HepG2 (cell line): ENCODE data around the gene INSRR. TPM values are rescaled to one million over a fixed set of nuclear protein-coding genes. Genes with fewer than 3 reads are reported as not detected.

Experiments
- BRCA1 ChIP-seq: sonication (generic); formaldehyde crosslinking; IDR thresholded peaks from 2 replicates; pipeline ENCODE4 v1.4.0; 2020; ENCODE audit warnings: missing genetic modification reagents
- CCDC6 ChIP-seq: sonication (generic); formaldehyde crosslinking; IDR thresholded peaks from 2 replicates; pipeline ENCODE4 v1.8.1; 2022; ENCODE audit warnings: mild to moderate bottlenecking, missing genetic modification reagents, moderate library complexity
- CHD4 ChIP-seq: fragments of 200-600 bp; sonication (generic); IDR thresholded peaks from 2 replicates; pipeline ENCODE4 v1.7.0; 2017; ENCODE audit warnings: mild to moderate bottlenecking, low read length, borderline replicate concordance
- DNMT1 ChIP-seq: sonication (generic); formaldehyde crosslinking; IDR thresholded peaks from 2 replicates; pipeline ENCODE4 v1.5.1; 2020; ENCODE audit warnings: mild to moderate bottlenecking, missing genetic modification reagents
- ELF1 ChIP-seq: sonication (generic); formaldehyde crosslinking; IDR thresholded peaks from 2 replicates; pipeline ENCODE4 v1.4.0; 2020; ENCODE audit warnings: missing genetic modification reagents
- EP300 ChIP-seq, 3 experiments: sonication (generic) in 1 of 3; formaldehyde crosslinking in 1 of 3; IDR thresholded peaks; 2 replicates each; pipeline versions ENCODE4 v1.5.1 to v1.6.1; 2011 to 2020; ENCODE audit warnings: low read depth in 2 of 3, low read length in 2 of 3, borderline replicate concordance in 1 of 3, improper control_type of control experiment in 1 of 3, mild to moderate bottlenecking in 1 of 3, missing genetic modification reagents in 1 of 3, moderate library complexity in 1 of 3
- FIP1L1 ChIP-seq: fragments of 200-400 bp; formaldehyde crosslinking; IDR thresholded peaks from 2 replicates; pipeline ENCODE4 v1.6.1; 2018; ENCODE audit warnings: low read depth, mild to moderate bottlenecking, low read length, moderate library complexity, borderline replicate concordance; ENCODE audit not compliant: insufficient read depth
- HMG20A ChIP-seq: IDR thresholded peaks from 2 replicates; pipeline ENCODE4 v1.6.1; 2016; ENCODE audit warnings: borderline replicate concordance
- MLLT10 ChIP-seq: sonication (generic); formaldehyde crosslinking; IDR thresholded peaks from 2 replicates; pipeline ENCODE4 v1.4.0; 2020; ENCODE audit warnings: missing genetic modification reagents
- MTERF4 ChIP-seq: sonication (generic); formaldehyde crosslinking; IDR thresholded peaks from 2 replicates; pipeline ENCODE4 v1.8.0; 2023; ENCODE audit warnings: mild to moderate bottlenecking, missing genetic modification reagents
- PHF5A ChIP-seq: IDR thresholded peaks from one replicate; pipeline ENCODE4 v1.6.1; 2018; ENCODE audit warnings: low read depth, missing genetic modification reagents; ENCODE audit not compliant: unreplicated experiment
- RBFOX2 ChIP-seq: fragments of 200-400 bp; formaldehyde crosslinking; IDR thresholded peaks from 2 replicates; pipeline ENCODE4 v1.6.1; 2017; ENCODE audit warnings: low read depth, mild to moderate bottlenecking, low read length
- REXO4 ChIP-seq: sonication (generic); formaldehyde crosslinking; IDR thresholded peaks from 2 replicates; pipeline ENCODE4 v1.8.0; 2022; ENCODE audit warnings: missing genetic modification reagents, mild to moderate bottlenecking, borderline replicate concordance
- SIX4 ChIP-seq: sonication (generic); formaldehyde crosslinking; IDR thresholded peaks from 2 replicates; pipeline ENCODE4 v1.4.0; 2020; ENCODE audit warnings: missing genetic modification reagents
- SRY ChIP-seq: sonication (generic); formaldehyde crosslinking; IDR thresholded peaks from 2 replicates; pipeline ENCODE4 v1.8.0; 2022; ENCODE audit warnings: mild to moderate bottlenecking, missing genetic modification reagents
- ZFY ChIP-seq: sonication (generic); formaldehyde crosslinking; IDR thresholded peaks from 2 replicates; pipeline ENCODE4 v1.4.0; 2020; ENCODE audit warnings: missing genetic modification reagents
- ZNF225 ChIP-seq: sonication (generic); formaldehyde crosslinking; IDR thresholded peaks from 2 replicates; pipeline ENCODE4 v1.4.0; 2020; ENCODE audit warnings: mild to moderate bottlenecking, missing genetic modification reagents
- ZNF296 ChIP-seq: sonication (generic); formaldehyde crosslinking; conservative IDR thresholded peaks from 2 replicates; pipeline ENCODE4 v1.5.0; 2020; ENCODE audit warnings: mild to moderate bottlenecking, missing genetic modification reagents
- ZNF335 ChIP-seq: sonication (generic); formaldehyde crosslinking; IDR thresholded peaks from 2 replicates; pipeline ENCODE4 v1.4.0; 2020; ENCODE audit warnings: missing genetic modification reagents
- ZNF431 ChIP-seq: sonication (generic); formaldehyde crosslinking; IDR thresholded peaks from 2 replicates; pipeline ENCODE4 v1.9.0; 2022; ENCODE audit warnings: missing genetic modification reagents, low read depth, mild to moderate bottlenecking, borderline replicate concordance
- ZNF441 ChIP-seq: sonication (generic); formaldehyde crosslinking; IDR thresholded peaks from 2 replicates; pipeline ENCODE4 v1.7.0; 2021; ENCODE audit warnings: missing genetic modification reagents, borderline replicate concordance
- ZNF549 ChIP-seq: sonication (generic); formaldehyde crosslinking; IDR thresholded peaks from 2 replicates; pipeline ENCODE4 v1.5.0; 2020; ENCODE audit warnings: missing genetic modification reagents
- ZNF614 ChIP-seq: IDR thresholded peaks from 2 replicates; pipeline ENCODE4 v1.6.1; 2018; ENCODE audit warnings: missing biosample characterization, missing genetic modification reagents, inconsistent platforms, borderline replicate concordance
- ZNF629 ChIP-seq: sonication (generic); formaldehyde crosslinking; conservative IDR thresholded peaks from 2 replicates; pipeline ENCODE4 v1.5.0; 2020; ENCODE audit warnings: missing genetic modification reagents
- ZNF75D ChIP-seq: sonication (generic); formaldehyde crosslinking; IDR thresholded peaks from 2 replicates; pipeline ENCODE4 v1.8.1; 2023; ENCODE audit warnings: missing genetic modification reagents, mild to moderate bottlenecking, borderline replicate concordance
- polyA plus RNA-seq, 8 experiments: library from polyadenylated mRNA; depleted of rRNA in 3 of 8; stranded (reverse) in 7 of 8; unstranded in 1 of 8; fragments of >200 nt; fragmentation: Illumina TruSeq in 4 of 8; extraction: Trizol in 4 of 8; gene quantifications; 2 replicates each; pipeline versions ENCODE4 v1.2.1 to v1.2.3, GENCODE V29; 2011 to 2016; ENCODE audit warnings: low read depth in 4 of 8, missing spikeins in 1 of 8, mixed read lengths in 1 of 8; ENCODE audit not compliant: insufficient read depth in 1 of 8
- total RNA-seq, 5 experiments: library from RNA; depleted of rRNA; stranded (reverse); fragments of >200 nt; fragmentation: Illumina TruSeq; extraction: Trizol; gene quantifications; 2 replicates each; pipeline ENCODE4 v1.2.3, GENCODE V29; 2016; ENCODE audit warnings: low read depth in 1 of 5
- TF ChIP-seq, protein P1 (sequence below): sonication (generic); formaldehyde crosslinking; IDR thresholded peaks from 2 replicates; pipeline ENCODE4 v1.8.0; 2022; ENCODE audit warnings: mild to moderate bottlenecking, missing genetic modification reagents, moderate library complexity
- TF ChIP-seq, protein P2 (sequence below): IDR thresholded peaks from 2 replicates; pipeline ENCODE4 v1.6.1; 2016; ENCODE audit warnings: low read depth, control low read depth

Gene INSRR
- total and polyA plus RNA-seq, 2 of the 13 experiments (the other 11 are each of a cell fraction or from before 2014, with no cell fraction given): not detected

- TF ChIP-seq ZNF225 (CRISPR knock-in tag) (peak; percentile 61; the same call in 1 of the 2 replicates), SRY (CRISPR knock-in tag) (peak; percentile 95), PHF5A (CRISPR knock-in tag) (no peak), ZNF629 (CRISPR knock-in tag) (no peak), ZFY (CRISPR knock-in tag) (peak; percentile 79), CHD4 (no peak), MLLT10 (CRISPR knock-in tag) (no peak), BRCA1 (CRISPR knock-in tag) (peak; percentile 69; the same call in 1 of the 2 replicates), MTERF4 (CRISPR knock-in tag) (0 out of 2 replicates have a peak, but pooled peaks have one; percentile 46), EP300 (IDR thresholded peaks at IDR 0.05; ENCODE audit: low read depth in 2 of 2, low read length in 2 of 2) (no peak), EP300 (CRISPR knock-in tag; IDR thresholded peaks at IDR 0.05; ENCODE audit: borderline replicate concordance) (0 out of 2 replicates have a peak, but pooled peaks have one; percentile 42), HMG20A (no peak), ELF1 (CRISPR knock-in tag) (peak; percentile 75), DNMT1 (CRISPR knock-in tag) (peak; percentile 85; the same call in 1 of the 2 replicates), CCDC6 (peak; percentile 85), ZNF431 (CRISPR knock-in tag) (peak; percentile 87), ZNF441 (peak; percentile 86), SIX4 (CRISPR knock-in tag) (no peak; the same call in 1 of the 2 replicates), REXO4 (CRISPR knock-in tag) (no peak), RBFOX2 (peak; percentile 68), FIP1L1 (no peak), ZNF549 (CRISPR knock-in tag) (no peak), ZNF614 (CRISPR knock-in tag) (peak; percentile 60; the same call in 1 of the 2 replicates), ZNF335 (0 out of 2 replicates have a peak, but pooled peaks have one; percentile 43), ZNF75D (no peak), ZNF296 (CRISPR knock-in tag) (peak; percentile 60; the same call in 1 of the 2 replicates)
- TF ChIP-seq, protein P1, sequence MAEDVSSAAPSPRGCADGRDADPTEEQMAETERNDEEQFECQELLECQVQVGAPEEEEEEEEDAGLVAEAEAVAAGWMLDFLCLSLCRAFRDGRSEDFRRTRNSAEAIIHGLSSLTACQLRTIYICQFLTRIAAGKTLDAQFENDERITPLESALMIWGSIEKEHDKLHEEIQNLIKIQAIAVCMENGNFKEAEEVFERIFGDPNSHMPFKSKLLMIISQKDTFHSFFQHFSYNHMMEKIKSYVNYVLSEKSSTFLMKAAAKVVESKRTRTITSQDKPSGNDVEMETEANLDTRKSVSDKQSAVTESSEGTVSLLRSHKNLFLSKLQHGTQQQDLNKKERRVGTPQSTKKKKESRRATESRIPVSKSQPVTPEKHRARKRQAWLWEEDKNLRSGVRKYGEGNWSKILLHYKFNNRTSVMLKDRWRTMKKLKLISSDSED (CRISPR knock-in tag): no peak
- TF ChIP-seq, protein P2, sequence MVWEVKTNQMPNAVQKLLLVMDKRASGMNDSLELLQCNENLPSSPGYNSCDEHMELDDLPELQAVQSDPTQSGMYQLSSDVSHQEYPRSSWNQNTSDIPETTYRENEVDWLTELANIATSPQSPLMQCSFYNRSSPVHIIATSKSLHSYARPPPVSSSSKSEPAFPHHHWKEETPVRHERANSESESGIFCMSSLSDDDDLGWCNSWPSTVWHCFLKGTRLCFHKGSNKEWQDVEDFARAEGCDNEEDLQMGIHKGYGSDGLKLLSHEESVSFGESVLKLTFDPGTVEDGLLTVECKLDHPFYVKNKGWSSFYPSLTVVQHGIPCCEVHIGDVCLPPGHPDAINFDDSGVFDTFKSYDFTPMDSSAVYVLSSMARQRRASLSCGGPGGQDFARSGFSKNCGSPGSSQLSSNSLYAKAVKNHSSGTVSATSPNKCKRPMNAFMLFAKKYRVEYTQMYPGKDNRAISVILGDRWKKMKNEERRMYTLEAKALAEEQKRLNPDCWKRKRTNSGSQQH (CRISPR knock-in tag): peak; percentile 86; the same call in 1 of the 2 replicates
Observed at GRCh38 chr1:156813750-156814570, 45.0 kb downstream of the INSRR start (continued).
